Keratinocyte (primary cell): ENCODE results near the gene ZSWIM7. TPM values are rescaled to one million over a fixed set of nuclear protein-coding genes. Genes with fewer than 3 reads are reported as not detected.

Experiments
- DNase-seq: peaks from one replicate; pipeline ENCODE4 v3.0.0-alpha.2; 2011; ENCODE audit warnings: low read depth, missing footprints, low spot score
- FAIRE-seq: peaks from 2 replicates; lab custom pipeline; 2011; peaks lifted over from hg19 to GRCh38; lab: Jason Lieb, UNC
- H2AFZ ChIP-seq: 2 replicates; pipeline ENCODE4 v1.6.0; 2012; ENCODE audit warnings: low read length, control low read depth, inconsistent platforms; ENCODE audit not compliant: control insufficient read depth
- H3K27ac ChIP-seq: 2 replicates; pipeline ENCODE4 v1.5.1; 2011; ENCODE audit warnings: low read length; ENCODE audit not compliant: control insufficient read depth, insufficient read depth
- H3K27me3 ChIP-seq: 3 replicates; pipeline ENCODE4 v1.6.0; 2011; ENCODE audit warnings: low read length; ENCODE audit not compliant: control insufficient read depth, insufficient read depth; ENCODE audit errors: extremely low read depth
- H3K36me3 ChIP-seq, 2 experiments: 2 replicates in 1 of 2; 3 replicates in 1 of 2; pipeline ENCODE4 v1.5.1; 2011; ENCODE audit warnings: low read length in 2 of 2, mild to moderate bottlenecking in 1 of 2; ENCODE audit not compliant: control insufficient read depth in 2 of 2, insufficient read depth in 2 of 2; ENCODE audit errors: extremely low read depth in 1 of 2
- H3K4me1 ChIP-seq: 3 replicates; pipeline ENCODE4 v1.5.1; 2011; ENCODE audit warnings: low read length; ENCODE audit not compliant: control insufficient read depth, insufficient read depth; ENCODE audit errors: extremely low read depth
- H3K4me2 ChIP-seq: 3 replicates; pipeline ENCODE4 v1.6.0; 2011; ENCODE audit warnings: low read depth, low read length; ENCODE audit not compliant: control insufficient read depth, insufficient read depth; ENCODE audit errors: extremely low read depth
- H3K4me3 ChIP-seq, 3 experiments: fragments of 200-600 bp in 1 of 3; sonication (generic) in 1 of 3; 2 replicates in 2 of 3; 3 replicates in 1 of 3; pipeline ENCODE4 v1.5.1; 2011 to 2016; ENCODE audit warnings: low read length in 3 of 3, mild to moderate bottlenecking in 3 of 3, control low read depth in 2 of 3, inconsistent platforms in 1 of 3, low read depth in 1 of 3, mixed read lengths in 1 of 3, mixed run types in 1 of 3, moderate library complexity in 1 of 3; ENCODE audit not compliant: control insufficient read depth in 2 of 3, insufficient read depth in 2 of 3; ENCODE audit errors: extremely low read depth in 1 of 3
- H3K79me2 ChIP-seq: 2 replicates; pipeline ENCODE4 v1.6.0; 2012; ENCODE audit warnings: low read length; ENCODE audit not compliant: control insufficient read depth, insufficient read depth
- H3K9ac ChIP-seq: 3 replicates; pipeline ENCODE4 v1.6.0; 2011; ENCODE audit warnings: low read length; ENCODE audit not compliant: control insufficient read depth, insufficient read depth; ENCODE audit errors: extremely low read depth
- H3K9me1 ChIP-seq: 3 replicates; pipeline ENCODE4 v1.6.0; 2011; ENCODE audit warnings: low read length; ENCODE audit not compliant: control insufficient read depth, insufficient read depth; ENCODE audit errors: extremely low read depth
- H3K9me3 ChIP-seq: 2 replicates; pipeline ENCODE4 v1.5.1; 2012; ENCODE audit warnings: low read depth, low read length; ENCODE audit not compliant: control insufficient read depth
- H4K20me1 ChIP-seq: 3 replicates; pipeline ENCODE4 v1.6.0; 2011; ENCODE audit warnings: low read length; ENCODE audit not compliant: control insufficient read depth, insufficient read depth; ENCODE audit errors: extremely low read depth
- EZH2 ChIP-seq: IDR thresholded peaks from one replicate; pipeline ENCODE4 v1.6.1; 2012; ENCODE audit warnings: inconsistent platforms, mild to moderate bottlenecking, low read length, moderate library complexity
- dilution Hi-C: fragments of 300-500 bp; cut with MboI; formaldehyde crosslinking; loops from one replicate; pipeline ENCODE4 v1.7.0; 2020; ENCODE audit warnings: low sequenced_read_pairs; ENCODE audit not compliant: extremely low pct_ligation_motif_present
- polyA plus RNA-seq, 5 experiments: library from polyadenylated mRNA; depleted of rRNA in 3 of 5; stranded (reverse) in 3 of 5; stranded (forward) in 1 of 5; unstranded in 1 of 5; fragments of >200 nt; gene quantifications; 1 replicate in 1 of 5; 2 replicates in 3 of 5; 3 replicates in 1 of 5; pipeline versions ENCODE4 v1.2.1 to v1.2.3, GENCODE V29; 2011 to 2012; ENCODE audit warnings: missing spikeins in 2 of 5, low read depth in 1 of 5, low replicate concordance in 1 of 5
- TF ChIP-seq, protein P1 (sequence below), 3 experiments: IDR thresholded peaks in 1 of 3; conservative IDR thresholded peaks in 1 of 3; optimal IDR thresholded peaks in 1 of 3; 2 replicates in 2 of 3; 3 replicates in 1 of 3; pipeline versions ENCODE3 to v1.5.1; 2011; ENCODE audit warnings: low read length in 3 of 3, mild to moderate bottlenecking in 3 of 3, moderate library complexity in 2 of 3, control low read depth in 1 of 3, inconsistent platforms in 1 of 3; ENCODE audit not compliant: insufficient read depth in 2 of 3; ENCODE audit errors: extremely low read depth in 1 of 3

ZSWIM7 gene
- polyA plus RNA-seq, 1 donor (not counting 4 experiments of a cell fraction or from before 2014, with no cell fraction given), result 47.1 TPM

DNA sequence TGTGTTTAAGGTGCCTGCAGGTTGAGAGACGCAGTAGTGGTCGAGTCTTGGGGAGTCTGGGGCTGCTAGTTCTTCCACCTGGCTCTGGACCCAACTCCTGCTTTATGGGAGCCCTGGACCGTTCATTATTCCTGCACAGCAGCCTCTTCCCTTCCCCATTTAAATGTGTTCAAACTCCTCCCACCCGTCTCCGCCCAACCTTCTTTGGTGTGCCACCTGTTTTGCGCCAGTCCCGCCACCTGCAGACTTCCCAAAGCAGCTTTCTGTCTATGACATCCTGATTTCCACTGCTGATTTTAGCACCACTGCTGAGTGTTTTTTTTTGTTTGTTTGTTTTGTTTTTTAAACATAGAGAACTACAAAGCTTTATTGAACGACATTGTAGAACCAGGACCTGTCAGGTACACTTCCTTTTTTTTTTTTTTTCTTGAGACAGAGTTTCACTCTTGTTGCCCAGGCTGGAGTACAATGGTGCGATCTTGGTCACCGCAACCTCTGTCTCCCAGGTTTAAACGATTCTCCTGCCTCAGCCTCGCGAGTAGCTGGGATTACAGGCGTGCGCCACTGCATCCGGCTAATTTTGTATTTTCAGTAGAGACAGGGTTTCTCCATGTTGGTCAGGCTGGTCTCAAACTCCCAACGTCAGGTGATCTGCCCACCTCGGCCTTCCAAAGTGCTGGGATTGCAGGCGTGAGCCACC is 41.7 kb downstream of the ZSWIM7 start:
- Histone ChIP-seq H3K9ac (peak overlapping the region; percentile 79), H3K4me2 (peak overlapping the region; percentile 93), H3K36me3 (peaks cover 0 to 3% of the 10 kb centered on the region in 2 experiments), H3K9me1 (no peaks in the 10 kb centered on the region), H2AFZ (no peak overlapping the region), H3K27me3 (no peaks in the 10 kb centered on the region), H3K4me3 (no peak overlapping the region), H3K9me3 (no peaks in the 10 kb centered on the region), H3K4me1 (peaks cover 64% of the 10 kb centered on the region), H3K27ac (peak overlapping the region; percentile 100), H3K79me2 (peaks cover 61% of the 10 kb centered on the region), H4K20me1 (no peaks in the 10 kb centered on the region)
- TF ChIP-seq, protein P1, sequence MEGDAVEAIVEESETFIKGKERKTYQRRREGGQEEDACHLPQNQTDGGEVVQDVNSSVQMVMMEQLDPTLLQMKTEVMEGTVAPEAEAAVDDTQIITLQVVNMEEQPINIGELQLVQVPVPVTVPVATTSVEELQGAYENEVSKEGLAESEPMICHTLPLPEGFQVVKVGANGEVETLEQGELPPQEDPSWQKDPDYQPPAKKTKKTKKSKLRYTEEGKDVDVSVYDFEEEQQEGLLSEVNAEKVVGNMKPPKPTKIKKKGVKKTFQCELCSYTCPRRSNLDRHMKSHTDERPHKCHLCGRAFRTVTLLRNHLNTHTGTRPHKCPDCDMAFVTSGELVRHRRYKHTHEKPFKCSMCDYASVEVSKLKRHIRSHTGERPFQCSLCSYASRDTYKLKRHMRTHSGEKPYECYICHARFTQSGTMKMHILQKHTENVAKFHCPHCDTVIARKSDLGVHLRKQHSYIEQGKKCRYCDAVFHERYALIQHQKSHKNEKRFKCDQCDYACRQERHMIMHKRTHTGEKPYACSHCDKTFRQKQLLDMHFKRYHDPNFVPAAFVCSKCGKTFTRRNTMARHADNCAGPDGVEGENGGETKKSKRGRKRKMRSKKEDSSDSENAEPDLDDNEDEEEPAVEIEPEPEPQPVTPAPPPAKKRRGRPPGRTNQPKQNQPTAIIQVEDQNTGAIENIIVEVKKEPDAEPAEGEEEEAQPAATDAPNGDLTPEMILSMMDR (optimal IDR thresholded peaks at IDR 0.05 in 1 of 3, IDR thresholded peaks at IDR 0.05 in 1 of 3, conservative IDR thresholded peaks at IDR 0.05 in 1 of 3; ENCODE audit: extremely low read depth in 1 of 3, insufficient read depth in 2 of 3, low read length in 3 of 3), result no peak
- TF ChIP-seq EZH2, result no peak
- dilution Hi-C loops, result no loop called here
- DNase-seq, result no peak
- no peak for FAIRE-seq

DNA sequence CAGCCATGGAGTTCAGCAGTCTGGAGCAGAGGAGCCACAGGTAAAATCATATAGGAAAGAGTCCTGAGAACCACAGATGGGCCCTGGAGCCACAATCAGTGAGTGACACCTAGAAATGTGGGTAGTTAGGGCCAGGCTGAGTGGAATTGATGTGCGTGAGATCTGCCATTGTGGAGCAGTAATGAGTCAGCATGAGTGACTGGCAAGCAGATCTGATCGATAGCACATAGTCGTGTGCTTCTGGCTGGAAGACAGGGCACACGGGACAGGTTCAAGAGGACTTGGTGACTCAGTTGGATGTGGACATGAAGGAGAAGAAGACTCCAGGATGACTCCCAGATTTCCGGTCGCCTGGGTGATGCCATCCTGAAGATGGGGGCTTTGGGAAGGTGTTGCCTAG is 42.3 kb downstream of the ZSWIM7 start:
- Histone ChIP-seq H3K9ac (no peak overlapping the region), H3K36me3 (peaks cover 0 to 7% of the 10 kb centered on the region in 2 experiments), H3K4me2 (peak overlapping the region; percentile 22), H2AFZ (no peak overlapping the region), H3K27me3 (no peaks in the 10 kb centered on the region), H3K9me1 (no peaks in the 10 kb centered on the region), H3K9me3 (no peaks in the 10 kb centered on the region), H3K79me2 (peaks cover 63% of the 10 kb centered on the region), H3K4me3 (no peak overlapping the region), H4K20me1 (no peaks in the 10 kb centered on the region), H3K27ac (peak overlapping the region; percentile 70), H3K4me1 (peaks cover 64% of the 10 kb centered on the region)
- DNase-seq (peak; percentile 86), FAIRE-seq (peak; percentile 61)
- TF ChIP-seq, protein P1 (optimal IDR thresholded peaks at IDR 0.05 in 1 of 3, IDR thresholded peaks at IDR 0.05 in 1 of 3, conservative IDR thresholded peaks at IDR 0.05 in 1 of 3; ENCODE audit: extremely low read depth in 1 of 3, insufficient read depth in 2 of 3, low read length in 3 of 3), result peak in 1 of 3 experiments; percentile 23
- TF ChIP-seq EZH2, result no peak
- dilution Hi-C loops, result no loop called here
